SU-DHL-6 (cell line): Measurements from ENCODE around the gene SKI.

ENCODE experiments used
- EZH2phosphoT487 ChIP-seq: fragments of 200-600 bp; sonication (generic), shearing (Covaris generic); conservative IDR thresholded peaks from 2 replicates; pipeline ENCODE4 v1.6.1; 2018; ENCODE audit warnings: mild to moderate bottlenecking, antibody characterized with exemption, low read length, moderate library complexity, mixed read lengths
- TF ChIP-seq, protein P1 (sequence below): fragments of 200-600 bp; sonication (generic); IDR thresholded peaks from one replicate; pipeline ENCODE4 v1.5.1; 2017; ENCODE audit warnings: antibody characterized with exemption, mild to moderate bottlenecking, low read length, moderate library complexity; ENCODE audit not compliant: insufficient read depth, poor library complexity, severe bottlenecking

DNA sequence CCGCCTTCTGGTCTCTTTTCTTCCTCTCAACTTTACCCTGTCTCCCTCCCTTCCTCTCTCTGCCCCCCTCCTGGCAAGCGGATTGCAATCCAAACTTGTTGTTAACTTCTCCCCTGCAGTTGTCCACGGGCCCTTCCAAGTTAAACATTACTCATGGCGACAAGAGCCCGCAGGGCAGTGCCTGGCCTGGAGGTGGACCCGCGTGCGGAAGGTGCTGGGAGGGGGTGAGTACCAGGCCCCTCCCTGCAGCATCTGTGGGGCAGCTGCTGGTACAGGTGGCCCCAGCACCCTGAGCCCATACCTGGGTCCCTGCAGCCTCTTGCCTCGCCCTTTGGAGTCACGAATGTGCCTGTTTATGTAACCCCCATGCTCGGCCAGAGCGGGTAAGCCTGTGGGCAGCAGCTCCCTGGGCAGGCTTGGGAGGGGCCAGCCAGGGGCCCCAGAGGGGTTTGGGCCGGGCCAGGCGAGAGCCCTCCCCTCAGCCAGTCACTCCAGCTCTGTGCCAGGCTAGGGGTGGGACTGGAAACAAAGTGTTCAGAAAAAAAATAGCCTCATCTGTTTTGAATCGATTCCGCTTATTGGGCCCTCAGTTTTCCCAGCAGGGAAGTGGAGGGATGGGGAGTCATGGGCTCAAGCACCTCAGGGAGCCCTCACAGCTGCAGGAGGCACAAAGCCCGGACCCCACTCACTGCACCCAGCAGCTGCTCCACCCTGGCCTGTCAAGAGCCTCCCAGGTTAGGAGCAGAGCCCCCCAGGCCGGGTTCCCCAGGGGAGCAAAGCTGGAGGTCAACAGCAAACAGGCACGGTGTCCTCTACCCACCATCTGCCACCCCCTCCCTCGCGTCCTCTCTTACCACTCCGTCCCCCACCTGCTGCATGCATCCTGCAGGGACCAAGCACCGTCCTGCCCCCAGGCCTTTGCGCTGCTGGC lies 19.5 kb upstream of the SKI start:
- TF ChIP-seq, protein P1, sequence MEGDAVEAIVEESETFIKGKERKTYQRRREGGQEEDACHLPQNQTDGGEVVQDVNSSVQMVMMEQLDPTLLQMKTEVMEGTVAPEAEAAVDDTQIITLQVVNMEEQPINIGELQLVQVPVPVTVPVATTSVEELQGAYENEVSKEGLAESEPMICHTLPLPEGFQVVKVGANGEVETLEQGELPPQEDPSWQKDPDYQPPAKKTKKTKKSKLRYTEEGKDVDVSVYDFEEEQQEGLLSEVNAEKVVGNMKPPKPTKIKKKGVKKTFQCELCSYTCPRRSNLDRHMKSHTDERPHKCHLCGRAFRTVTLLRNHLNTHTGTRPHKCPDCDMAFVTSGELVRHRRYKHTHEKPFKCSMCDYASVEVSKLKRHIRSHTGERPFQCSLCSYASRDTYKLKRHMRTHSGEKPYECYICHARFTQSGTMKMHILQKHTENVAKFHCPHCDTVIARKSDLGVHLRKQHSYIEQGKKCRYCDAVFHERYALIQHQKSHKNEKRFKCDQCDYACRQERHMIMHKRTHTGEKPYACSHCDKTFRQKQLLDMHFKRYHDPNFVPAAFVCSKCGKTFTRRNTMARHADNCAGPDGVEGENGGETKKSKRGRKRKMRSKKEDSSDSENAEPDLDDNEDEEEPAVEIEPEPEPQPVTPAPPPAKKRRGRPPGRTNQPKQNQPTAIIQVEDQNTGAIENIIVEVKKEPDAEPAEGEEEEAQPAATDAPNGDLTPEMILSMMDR: no peak
- TF ChIP-seq EZH2phosphoT487: no peak
